Urinary bladder (tissue), 4 donors: ENCODE data around the gene BCL2L1. TPM values are rescaled to one million over a fixed set of nuclear protein-coding genes. Genes with fewer than 3 reads are reported as not detected.
"Not testable (repeated sequence)": the region's sequence is repeated elsewhere in the genome, so short reads cannot be mapped to it uniquely, and the experiment has no call there.

ENCODE experiments used
- DNase-seq: peaks from one replicate; pipeline ENCODE4 v3.0.0-alpha.2; 2015; ENCODE audit errors: extremely low spot score
- H3K27ac ChIP-seq: one replicate; pipeline ENCODE4 v1.5.1; 2013; ENCODE audit warnings: low read depth, mild to moderate bottlenecking, moderate library complexity
- H3K36me3 ChIP-seq: one replicate; pipeline ENCODE4 v1.6.1; 2013; ENCODE audit warnings: mild to moderate bottlenecking, moderate library complexity; ENCODE audit not compliant: insufficient read depth
- H3K4me1 ChIP-seq: one replicate; pipeline ENCODE4 v1.6.1; 2013; ENCODE audit warnings: mild to moderate bottlenecking, moderate library complexity; ENCODE audit not compliant: insufficient read depth
- H3K4me3 ChIP-seq: one replicate; pipeline ENCODE4 v1.5.1; 2013; ENCODE audit warnings: low read depth, low read length
- WGBS: extraction: QIAGEN DNeasy Blood & Tissue Kit; methylation state at CpG from one replicate; pipeline ENCODE4 v1.1.7; 2013; 5-methylcytosine and 5-hydroxymethylcytosine counted together
- polyA plus RNA-seq: library from polyadenylated mRNA; stranded (reverse); fragments of 200-250 nt; gene quantifications from one replicate; pipeline ENCODE4 v1.2.3, GENCODE V29; 2013
- total RNA-seq: library from RNA; depleted of rRNA; stranded (reverse); fragments of >200 nt; gene quantifications from one replicate; pipeline ENCODE4 v1.2.3, GENCODE V29; 2014
- donor health status: healthy with polysubstance abuse.
- donor health status: healthy.

Gene BCL2L1
- total and polyA plus RNA-seq, 2 donors: 24.2 to 61.3 TPM

DNA sequence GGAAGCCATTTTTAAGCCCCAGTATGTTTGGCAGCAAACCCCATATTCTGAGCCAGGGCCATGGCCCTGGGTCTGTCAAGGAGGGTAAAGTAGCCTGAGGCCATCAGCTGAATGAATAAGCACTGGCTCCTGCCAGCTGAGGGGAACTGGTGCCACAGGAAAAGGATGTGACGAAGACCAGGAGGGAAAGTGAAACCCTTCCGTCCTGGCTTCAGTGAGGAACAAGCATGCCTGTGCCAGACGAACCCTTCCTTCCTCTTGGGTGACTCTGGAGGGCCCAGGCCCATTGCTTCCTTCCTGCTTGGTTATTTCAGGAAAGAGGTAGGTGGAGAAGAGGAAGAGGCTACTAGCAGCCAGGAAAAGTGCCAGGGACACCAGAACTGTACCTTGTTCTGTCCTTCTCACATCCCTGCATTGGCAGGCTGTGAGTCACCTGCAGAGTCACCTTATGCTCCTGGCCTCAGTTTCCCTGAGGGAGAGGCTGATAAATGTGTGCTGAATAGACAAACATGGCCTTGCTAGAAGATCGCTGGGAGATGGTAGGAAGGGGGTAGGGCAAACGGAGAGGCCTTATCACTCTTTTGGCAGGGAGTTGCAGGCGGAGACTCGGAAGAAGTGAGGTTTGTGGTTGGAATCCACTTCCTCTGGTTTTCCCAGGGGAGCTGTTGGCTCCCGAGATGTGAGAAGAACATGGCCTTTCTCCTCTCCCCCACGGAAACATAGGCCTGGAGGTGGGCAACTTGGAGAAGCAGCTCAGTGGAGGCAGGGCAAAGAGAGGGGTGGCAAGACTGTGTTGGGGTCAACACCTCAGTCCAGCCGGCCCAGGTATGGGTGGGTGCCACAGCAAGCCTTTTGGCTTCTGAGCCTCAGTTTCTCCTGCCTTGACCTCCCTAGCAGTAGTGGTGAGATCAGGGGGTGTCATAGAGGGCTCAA is 47.5 kb downstream of the BCL2L1 start:
- DNase-seq: no peak
- H3K4me1 ChIP-seq: peaks cover 2% of the 10 kb centered on the region
- no peaks in the 10 kb centered on the region for H3K36me3 ChIP-seq
- peak overlapping the region; percentile 12 for H3K27ac ChIP-seq
- WGBS: 43% methylated on average over 10 of the region's 10 CpGs
- no peak overlapping the region for H3K4me3 ChIP-seq

DNA sequence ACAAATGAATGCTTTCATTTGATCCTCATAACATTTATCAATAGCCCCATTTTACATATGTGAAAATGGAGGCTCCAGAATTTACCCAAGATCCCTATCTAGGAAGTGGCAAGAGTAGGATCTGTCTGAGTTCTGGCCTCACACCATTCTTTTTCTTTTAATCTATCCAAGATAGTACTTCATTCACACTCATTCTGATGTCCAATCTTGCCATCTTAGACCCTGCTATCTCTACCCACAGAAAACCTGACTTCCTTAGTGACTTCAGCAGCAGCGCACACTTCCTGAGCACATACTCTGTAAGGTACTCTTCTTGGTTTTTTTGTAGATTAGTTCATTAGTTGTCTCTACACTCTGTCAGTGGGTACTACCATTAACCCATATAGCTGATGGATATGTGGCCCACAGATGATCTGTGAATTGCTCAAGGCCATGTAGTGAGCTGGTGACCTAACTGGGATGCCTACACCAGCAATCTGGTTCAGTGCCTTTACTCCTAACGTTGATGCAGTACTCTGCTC is 48.7 kb downstream of the BCL2L1 start:
- Histone ChIP-seq H3K27ac (no peak overlapping the region), H3K4me3 (no peak overlapping the region), H3K36me3 (no peaks in the 10 kb centered on the region), H3K4me1 (peaks cover 2% of the 10 kb centered on the region)
- 70% methylated on average over 2 of the region's 2 CpGs for WGBS
- no peak for DNase-seq

GRCh38 chr20:31673435-31673834 is 49.2 kb downstream of the BCL2L1 start:
- no peaks in the 10 kb centered on the region for H3K36me3 ChIP-seq
- no peak overlapping the region for H3K4me3 ChIP-seq
- DNase-seq: no peak
- H3K4me1 ChIP-seq: peaks cover 2% of the 10 kb centered on the region
- H3K27ac ChIP-seq: no peak overlapping the region

- DNase-seq: no peak
- Histone ChIP-seq H3K4me1 (peaks cover 2% of the 10 kb centered on the region), H3K36me3 (no peaks in the 10 kb centered on the region), H3K27ac (peak overlapping the region; percentile 80), H3K4me3 (no peak overlapping the region)
- 97% methylated on average over 2 of the region's 2 CpGs for WGBS
These were observed 51.3 kb downstream of the BCL2L1 start for GRCh38 chr20:31671324-31671723.

- peaks cover 2% of the 10 kb centered on the region for H3K4me1 ChIP-seq
These were observed 52.1 kb downstream of the BCL2L1 start for GRCh38 chr20:31670371-31671228.

GRCh38 chr20:31669876-31670275 is 52.8 kb downstream of the BCL2L1 start:
- H3K27ac ChIP-seq: peak overlapping the region; percentile 34
- H3K4me1 ChIP-seq: peaks cover 2% of the 10 kb centered on the region
- no peaks in the 10 kb centered on the region for H3K36me3 ChIP-seq
- 43% methylated on average over 3 of the region's 3 CpGs for WGBS
- H3K4me3 ChIP-seq: no peak overlapping the region
- no peak for DNase-seq

More at GRCh38 chr20:31670371-31671228, 52.1 kb downstream of the BCL2L1 start:
- Histone ChIP-seq H3K27ac (peak overlapping the region; percentile 80), H3K4me3 (no peak overlapping the region), H3K36me3 (no peaks in the 10 kb centered on the region)
- no peak for DNase-seq
- 31% methylated on average over 10 of the region's 10 CpGs for WGBS

DNA sequence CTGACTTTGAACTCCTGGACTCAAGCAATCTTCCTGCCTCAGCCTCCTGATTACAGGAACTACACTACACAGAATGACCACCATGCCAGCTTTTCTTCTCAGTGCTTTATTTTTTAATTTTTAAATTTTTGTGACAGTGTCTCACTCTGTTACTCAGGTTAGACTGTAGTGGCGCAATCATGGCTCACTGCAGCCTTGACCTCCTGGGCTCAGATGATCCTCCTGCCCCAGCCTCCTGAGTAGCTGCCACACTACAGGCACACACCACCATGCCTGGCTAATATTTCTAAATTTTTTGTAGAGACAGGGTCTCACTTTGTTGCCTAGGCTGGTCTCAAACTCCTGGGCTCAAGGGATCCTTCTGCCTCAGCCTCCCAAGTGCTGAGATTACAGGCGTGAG is 53.7 kb downstream of the BCL2L1 start:
- H3K27ac ChIP-seq, H3K4me1 ChIP-seq, H3K36me3 ChIP-seq, H3K4me3 ChIP-seq, DNase-seq: not testable (repeated sequence)
- 100% methylated on average over 2 of the region's 2 CpGs for WGBS

DNA sequence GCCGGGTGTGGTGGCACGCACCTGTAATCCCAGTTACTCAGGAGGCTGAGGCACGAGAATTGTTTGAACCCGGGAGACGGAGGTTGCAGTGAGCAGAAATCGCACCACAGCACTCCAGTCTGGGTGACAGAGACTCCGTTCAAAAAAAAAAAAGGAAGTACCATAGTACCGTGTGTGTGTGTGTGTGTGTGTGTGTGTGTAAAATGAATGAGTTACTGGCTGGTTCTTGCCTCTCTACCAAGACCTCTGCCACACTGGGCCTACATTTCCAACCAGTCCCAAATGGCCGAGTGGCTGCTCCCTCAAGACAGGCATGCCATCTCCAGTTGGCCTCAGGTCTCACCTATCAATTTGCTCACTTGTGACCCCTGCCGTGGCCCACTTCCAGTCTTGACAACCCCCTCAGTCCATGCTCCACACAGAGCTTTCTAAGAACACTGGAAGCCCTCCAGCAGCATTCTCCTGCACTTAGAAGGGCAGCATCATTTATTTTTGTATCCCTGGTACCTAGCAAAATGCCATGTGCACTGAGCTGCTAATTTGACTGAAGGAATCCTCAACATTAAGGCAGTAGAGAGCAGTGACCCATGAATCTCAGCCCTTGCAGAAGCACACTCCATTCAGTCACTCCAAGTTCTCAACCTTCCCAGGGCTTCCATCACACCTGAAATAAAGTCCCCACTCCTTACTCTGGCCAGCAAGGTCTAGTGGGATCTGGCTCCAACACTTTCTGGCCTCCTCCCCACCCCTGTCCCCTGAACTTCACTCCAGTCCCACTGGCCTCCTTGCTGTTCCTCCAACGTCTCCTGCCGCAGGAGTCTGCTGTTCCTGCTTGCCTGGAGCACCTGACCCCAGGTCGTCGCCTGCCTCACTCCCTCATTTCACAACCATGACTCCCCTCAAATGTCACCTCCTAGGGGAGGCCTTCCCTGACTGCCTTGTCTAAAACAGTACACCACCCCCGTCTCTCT is 55.1 kb downstream of the BCL2L1 start:
- H3K27ac ChIP-seq: no peak overlapping the region
- no peaks in the 10 kb centered on the region for H3K36me3 ChIP-seq
- H3K4me3 ChIP-seq: no peak overlapping the region
- H3K4me1 ChIP-seq: peaks cover under 1% of the 10 kb centered on the region
- no peak for DNase-seq
- whole genome bisulfite sequencing: 86% methylated on average over 15 of the region's 15 CpGs

DNA sequence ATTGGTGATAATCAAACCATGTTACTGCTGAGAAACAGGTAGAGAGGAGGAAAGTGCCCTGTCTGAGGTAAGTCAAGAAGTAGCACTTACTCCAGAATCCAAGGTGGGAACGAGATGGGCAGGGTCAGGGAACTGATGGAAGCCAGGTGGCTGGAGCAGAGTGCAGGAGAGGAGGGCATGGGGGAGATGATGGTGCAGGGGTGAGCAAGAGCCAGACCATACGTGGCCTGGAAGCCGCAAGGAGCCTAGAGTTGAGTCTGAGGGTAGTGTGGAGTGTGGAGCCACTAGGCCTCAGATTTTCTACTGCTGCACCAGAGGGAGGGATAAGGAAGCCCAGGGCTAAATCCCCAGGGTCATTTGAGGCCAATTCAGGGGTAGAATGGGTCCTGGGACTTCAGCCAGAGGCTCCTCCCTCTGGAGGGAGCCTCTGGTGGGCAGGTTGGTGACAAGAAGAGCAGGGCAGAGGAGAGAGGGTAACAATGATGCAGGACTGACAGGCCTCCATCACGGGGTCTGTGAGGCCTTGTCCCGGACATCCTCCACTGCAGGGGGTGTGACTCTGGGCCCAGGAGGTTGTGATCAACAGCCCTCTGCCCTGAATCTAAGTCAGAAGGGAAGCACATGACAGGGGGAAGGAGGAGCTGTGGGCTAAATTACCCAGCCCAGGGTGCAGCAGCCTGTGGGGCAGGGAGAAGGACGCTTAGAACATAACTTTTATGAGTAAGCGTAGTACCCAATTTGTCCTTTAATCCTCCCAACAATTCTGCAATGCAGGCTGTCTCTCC is 56.2 kb downstream of the BCL2L1 start:
- 63% methylated on average over 7 of the region's 7 CpGs for WGBS
- Histone ChIP-seq H3K27ac (peak overlapping the region; percentile 68), H3K36me3 (no peaks in the 10 kb centered on the region), H3K4me1 (no peaks in the 10 kb centered on the region), H3K4me3 (no peak overlapping the region)
- DNase-seq: no peak

DNA sequence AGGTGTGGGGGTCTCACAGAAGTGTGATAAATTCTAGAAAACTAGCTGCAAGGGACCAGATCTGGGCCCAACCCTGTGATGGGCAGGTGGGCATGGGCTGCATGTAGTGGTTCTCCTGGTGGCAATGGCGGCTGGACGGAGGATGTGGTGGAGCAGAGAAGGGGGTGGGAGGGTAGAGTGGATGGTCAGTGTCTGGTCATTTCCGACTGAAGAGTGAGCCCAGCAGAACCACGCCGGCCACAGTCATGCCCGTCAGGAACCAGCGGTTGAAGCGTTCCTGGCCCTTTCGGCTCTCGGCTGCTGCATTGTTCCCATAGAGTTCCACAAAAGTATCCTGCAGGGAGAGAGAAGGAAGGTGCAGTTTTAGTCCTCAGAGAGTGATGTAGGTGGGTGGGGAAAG is 56.9 kb downstream of the BCL2L1 start:
- no peak overlapping the region for H3K27ac ChIP-seq
- no peak overlapping the region for H3K4me3 ChIP-seq
- 97% methylated on average over 10 of the region's 10 CpGs for WGBS
- no peaks in the 10 kb centered on the region for H3K36me3 ChIP-seq
- DNase-seq: no peak
- H3K4me1 ChIP-seq: no peaks in the 10 kb centered on the region

- peak overlapping the region; percentile 23 for H3K27ac ChIP-seq
- WGBS: 56% methylated on average over 2 of the region's 2 CpGs
- H3K4me1 ChIP-seq: no peaks in the 10 kb centered on the region
- no peak overlapping the region for H3K4me3 ChIP-seq
- H3K36me3 ChIP-seq: no peaks in the 10 kb centered on the region
- DNase-seq: no peak
These were observed 57.8 kb downstream of the BCL2L1 start for GRCh38 chr20:31664696-31665354.
